Measurements from ENCODE around the gene CTSE.

The CTSE gene

GRCh38 chr1:206006946-206007345 lies 16.7 kb downstream of the CTSE start:
- H3K27me3 ChIP-seq (ENCODE audit: insufficient read depth, insufficient read length) = no peaks in the 10 kb centered on the region
- no peak for DNase-seq (ENCODE audit: low read depth, low spot score)
- no peaks in the 10 kb centered on the region for H3K36me3 ChIP-seq (ENCODE audit: insufficient read depth, insufficient read length, low read length)
- TF ChIP-seq SUZ12 (IDR thresholded peaks at IDR 0.05; ENCODE audit: extremely low read depth, insufficient read depth, insufficient read length) (no peak), YY1 (IDR thresholded peaks at IDR 0.05; ENCODE audit: insufficient read depth, insufficient read length) (no peak), ZNF274 (IDR thresholded peaks at IDR 0.05; ENCODE audit: low read depth, low read length) (no peak)
- no peak overlapping the region for H3K9ac ChIP-seq (ENCODE audit: insufficient read length, low read depth)
- H3K4me3 ChIP-seq (ENCODE audit: insufficient read length, low read depth) = no peak overlapping the region
- H3K9me3 ChIP-seq (ENCODE audit: insufficient read depth, low read length) = no peaks in the 10 kb centered on the region
- H3K4me1 ChIP-seq (ENCODE audit: insufficient read depth, insufficient read length) = peaks cover 6% of the 10 kb centered on the region

- Histone ChIP-seq H3K9me3 (ENCODE audit: insufficient read depth, low read length) (peaks cover under 1% of the 10 kb centered on the region; the same call in 1 of the 2 replicates), H3K27me3 (ENCODE audit: insufficient read depth, insufficient read length) (no peaks in the 10 kb centered on the region), H3K4me3 (ENCODE audit: insufficient read length, low read depth) (no peak overlapping the region), H3K36me3 (ENCODE audit: insufficient read depth, insufficient read length, low read length) (no peaks in the 10 kb centered on the region), H3K9ac (ENCODE audit: insufficient read length, low read depth) (no peak overlapping the region), H3K4me1 (ENCODE audit: insufficient read depth, insufficient read length) (peaks cover 6% of the 10 kb centered on the region)
- no peak for DNase-seq (ENCODE audit: low read depth, low spot score)
- TF ChIP-seq YY1 (IDR thresholded peaks at IDR 0.05; ENCODE audit: insufficient read depth, insufficient read length) (no peak), SUZ12 (IDR thresholded peaks at IDR 0.05; ENCODE audit: extremely low read depth, insufficient read depth, insufficient read length) (no peak), ZNF274 (IDR thresholded peaks at IDR 0.05; ENCODE audit: low read depth, low read length) (no peak)
These were observed 17.9 kb downstream of the CTSE start for GRCh38 chr1:206005778-206006180.

- no peak for DNase-seq (ENCODE audit: low read depth, low spot score)
- Histone ChIP-seq H3K27me3 (ENCODE audit: insufficient read depth, insufficient read length) (no peaks in the 10 kb centered on the region), H3K4me3 (ENCODE audit: insufficient read length, low read depth) (no peak overlapping the region), H3K36me3 (ENCODE audit: insufficient read depth, insufficient read length, low read length) (no peaks in the 10 kb centered on the region), H3K4me1 (ENCODE audit: insufficient read depth, insufficient read length) (peaks cover 9% of the 10 kb centered on the region), H3K9me3 (ENCODE audit: insufficient read depth, low read length) (peaks cover 6% of the 10 kb centered on the region), H3K9ac (ENCODE audit: insufficient read length, low read depth) (no peak overlapping the region)
- no peak for TF ChIP-seq SUZ12 (IDR thresholded peaks at IDR 0.05; ENCODE audit: extremely low read depth, insufficient read depth, insufficient read length)
- TF ChIP-seq ZNF274 (IDR thresholded peaks at IDR 0.05; ENCODE audit: low read depth, low read length) = no peak
- no peak for TF ChIP-seq YY1 (IDR thresholded peaks at IDR 0.05; ENCODE audit: insufficient read depth, insufficient read length)
These were observed 18.5 kb downstream of the CTSE start for GRCh38 chr1:206005234-206005633.

GRCh38 chr1:206004826-206005225 lies 18.9 kb downstream of the CTSE start:
- TF ChIP-seq SUZ12 (IDR thresholded peaks at IDR 0.05; ENCODE audit: extremely low read depth, insufficient read depth, insufficient read length) (no peak), YY1 (IDR thresholded peaks at IDR 0.05; ENCODE audit: insufficient read depth, insufficient read length) (no peak), ZNF274 (IDR thresholded peaks at IDR 0.05; ENCODE audit: low read depth, low read length) (no peak)
- Histone ChIP-seq H3K36me3 (ENCODE audit: insufficient read depth, insufficient read length, low read length) (no peaks in the 10 kb centered on the region), H3K9ac (ENCODE audit: insufficient read length, low read depth) (no peak overlapping the region), H3K4me1 (ENCODE audit: insufficient read depth, insufficient read length) (peaks cover 9% of the 10 kb centered on the region), H3K4me3 (ENCODE audit: insufficient read length, low read depth) (no peak overlapping the region), H3K27me3 (ENCODE audit: insufficient read depth, insufficient read length) (no peaks in the 10 kb centered on the region), H3K9me3 (ENCODE audit: insufficient read depth, low read length) (peaks cover 10% of the 10 kb centered on the region)
- no peak for DNase-seq (ENCODE audit: low read depth, low spot score)

DNA sequence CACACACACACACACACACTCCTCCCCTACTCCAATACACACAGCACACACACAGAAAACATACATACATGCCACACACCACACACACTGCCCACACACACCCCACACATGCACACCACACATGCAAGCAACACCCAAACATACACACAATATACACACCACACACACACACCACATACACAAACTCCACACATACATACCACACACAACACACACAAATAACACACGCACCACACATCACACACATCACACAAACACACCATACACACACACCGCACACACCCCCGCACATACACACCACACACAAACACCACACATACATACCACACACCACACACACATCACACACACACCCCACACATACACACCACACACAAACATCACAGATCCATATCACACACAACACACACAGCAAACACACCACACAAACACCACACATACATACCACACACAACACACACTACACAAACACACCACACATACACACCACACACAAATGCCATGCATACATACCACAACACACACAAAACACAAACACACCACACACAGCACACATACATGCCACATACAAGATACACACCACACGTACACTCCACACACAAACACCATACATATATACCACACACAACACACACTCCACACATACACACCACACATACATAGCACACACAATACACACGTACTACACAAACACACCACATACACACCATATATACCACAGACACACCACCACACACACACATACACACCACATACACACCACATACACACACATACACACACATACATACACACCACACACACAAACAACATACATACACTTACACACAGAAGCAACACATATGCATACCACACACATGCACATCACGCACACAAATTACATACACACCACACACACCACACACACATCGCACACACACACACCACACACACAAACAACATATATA lies 19.6 kb downstream of the CTSE start:
- no peak for DNase-seq (ENCODE audit: low read depth, low spot score)
- Histone ChIP-seq H3K4me3 (ENCODE audit: insufficient read length, low read depth) (no peak overlapping the region), H3K4me1 (ENCODE audit: insufficient read depth, insufficient read length) (peaks cover 9% of the 10 kb centered on the region), H3K36me3 (ENCODE audit: insufficient read depth, insufficient read length, low read length) (no peaks in the 10 kb centered on the region), H3K27me3 (ENCODE audit: insufficient read depth, insufficient read length) (no peaks in the 10 kb centered on the region), H3K9ac (ENCODE audit: insufficient read length, low read depth) (no peak overlapping the region), H3K9me3 (ENCODE audit: insufficient read depth, low read length) (peaks cover 17% of the 10 kb centered on the region)
- TF ChIP-seq SUZ12 (IDR thresholded peaks at IDR 0.05; ENCODE audit: extremely low read depth, insufficient read depth, insufficient read length) (no peak), ZNF274 (IDR thresholded peaks at IDR 0.05; ENCODE audit: low read depth, low read length) (no peak), YY1 (IDR thresholded peaks at IDR 0.05; ENCODE audit: insufficient read depth, insufficient read length) (no peak)

DNA sequence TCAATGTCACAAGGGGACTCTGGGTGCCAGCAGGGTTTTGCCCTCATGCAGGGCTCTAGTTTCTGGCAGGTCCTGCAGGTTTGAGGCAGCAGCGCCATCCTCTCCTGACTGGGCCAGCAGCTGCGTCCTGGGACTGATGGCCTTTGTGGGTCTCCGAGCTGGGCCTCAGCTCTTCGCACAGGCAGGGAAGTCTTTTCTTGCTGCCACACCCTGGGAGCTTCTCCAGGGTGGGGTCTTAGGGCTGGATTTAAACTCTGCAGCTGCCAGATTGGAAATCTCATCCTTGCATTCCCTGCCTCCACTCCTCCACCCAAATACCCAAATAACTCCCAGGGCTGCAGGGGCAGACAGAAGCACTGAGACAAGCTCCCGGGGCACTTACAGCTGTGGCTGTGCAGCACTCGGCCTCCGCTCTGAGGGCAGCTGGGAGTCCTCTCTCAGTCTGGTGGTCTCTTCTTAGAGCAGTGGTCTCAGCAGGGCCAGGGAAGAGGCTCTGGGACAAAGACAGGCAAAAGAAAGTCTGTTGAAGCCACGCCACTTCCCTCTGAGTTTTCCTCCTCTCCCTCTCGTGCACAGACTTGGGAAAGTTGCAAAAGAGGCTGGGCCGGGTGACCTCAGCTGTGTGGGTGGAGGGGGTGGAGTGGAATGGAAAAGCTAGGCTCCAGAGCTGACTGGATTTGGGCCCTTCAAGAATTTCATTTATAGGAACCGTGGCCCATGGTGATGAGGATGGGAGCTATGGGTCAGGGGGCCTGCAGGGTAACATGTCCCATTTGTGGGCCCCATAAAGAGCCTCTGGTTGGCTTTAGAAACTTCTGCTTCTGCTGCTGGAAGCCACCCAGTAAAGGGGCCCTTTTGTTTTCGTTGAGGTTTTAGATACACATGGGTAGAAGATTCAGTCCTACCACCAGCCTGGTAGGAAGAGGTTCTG lies 20.6 kb downstream of the CTSE start, which contains the start of gene RAB7B:
Gene RAB7B (minus strand): TSS at position 525 of the 931 bp plus-strand sequence. CDS start 9,260 bp downstream, outside the sequence.
- Histone ChIP-seq H3K9ac (ENCODE audit: insufficient read length, low read depth) (peak within 1 kb of the TSS; percentile 57), H3K9me3 (ENCODE audit: insufficient read depth, low read length) (peaks cover 18% of the 10 kb centered on the region), H3K4me3 (ENCODE audit: insufficient read length, low read depth) (no peak within 1 kb of the TSS), H3K27me3 (ENCODE audit: insufficient read depth, insufficient read length) (no peaks in the 10 kb centered on the region), H3K4me1 (ENCODE audit: insufficient read depth, insufficient read length) (peaks cover 11% of the 10 kb centered on the region), H3K36me3 (ENCODE audit: insufficient read depth, insufficient read length, low read length) (no peaks in the 10 kb centered on the region)
- no peak for DNase-seq (ENCODE audit: low read depth, low spot score)
- TF ChIP-seq YY1 (IDR thresholded peaks at IDR 0.05; ENCODE audit: insufficient read depth, insufficient read length) (no peak), ZNF274 (IDR thresholded peaks at IDR 0.05; ENCODE audit: low read depth, low read length) (no peak), SUZ12 (IDR thresholded peaks at IDR 0.05; ENCODE audit: extremely low read depth, insufficient read depth, insufficient read length) (no peak)

Data from NT2/D1 (cell line).